GM12872 (cell line): ENCODE data around the gene CLCN1.
A peak's percentile ranks its signal among the peaks of the same experiment; 100 is the strongest.

Source experiments
- TF ChIP-seq, protein P1 (sequence below): IDR thresholded peaks from 3 replicates; pipeline ENCODE4 v1.5.1; 2011; ENCODE audit warnings: low read depth, mild to moderate bottlenecking, low read length, moderate library complexity; ENCODE audit not compliant: insufficient read depth

The CLCN1 gene

GRCh38 chr7:143337216-143337615 is 21.3 kb downstream of the CLCN1 start:
- TF ChIP-seq, protein P1, sequence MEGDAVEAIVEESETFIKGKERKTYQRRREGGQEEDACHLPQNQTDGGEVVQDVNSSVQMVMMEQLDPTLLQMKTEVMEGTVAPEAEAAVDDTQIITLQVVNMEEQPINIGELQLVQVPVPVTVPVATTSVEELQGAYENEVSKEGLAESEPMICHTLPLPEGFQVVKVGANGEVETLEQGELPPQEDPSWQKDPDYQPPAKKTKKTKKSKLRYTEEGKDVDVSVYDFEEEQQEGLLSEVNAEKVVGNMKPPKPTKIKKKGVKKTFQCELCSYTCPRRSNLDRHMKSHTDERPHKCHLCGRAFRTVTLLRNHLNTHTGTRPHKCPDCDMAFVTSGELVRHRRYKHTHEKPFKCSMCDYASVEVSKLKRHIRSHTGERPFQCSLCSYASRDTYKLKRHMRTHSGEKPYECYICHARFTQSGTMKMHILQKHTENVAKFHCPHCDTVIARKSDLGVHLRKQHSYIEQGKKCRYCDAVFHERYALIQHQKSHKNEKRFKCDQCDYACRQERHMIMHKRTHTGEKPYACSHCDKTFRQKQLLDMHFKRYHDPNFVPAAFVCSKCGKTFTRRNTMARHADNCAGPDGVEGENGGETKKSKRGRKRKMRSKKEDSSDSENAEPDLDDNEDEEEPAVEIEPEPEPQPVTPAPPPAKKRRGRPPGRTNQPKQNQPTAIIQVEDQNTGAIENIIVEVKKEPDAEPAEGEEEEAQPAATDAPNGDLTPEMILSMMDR: no peak

GRCh38 chr7:143341842-143342241 is 25.9 kb downstream of the CLCN1 start:
- TF ChIP-seq, protein P1: no peak

GRCh38 chr7:143343596-143343995 is 27.7 kb downstream of the CLCN1 start:
- TF ChIP-seq, protein P1: no peak

GRCh38 chr7:143345428-143345900 is 29.6 kb downstream of the CLCN1 start:
- TF ChIP-seq, protein P1: peak; percentile 51; the same call in 2 of the 3 replicates

DNA sequence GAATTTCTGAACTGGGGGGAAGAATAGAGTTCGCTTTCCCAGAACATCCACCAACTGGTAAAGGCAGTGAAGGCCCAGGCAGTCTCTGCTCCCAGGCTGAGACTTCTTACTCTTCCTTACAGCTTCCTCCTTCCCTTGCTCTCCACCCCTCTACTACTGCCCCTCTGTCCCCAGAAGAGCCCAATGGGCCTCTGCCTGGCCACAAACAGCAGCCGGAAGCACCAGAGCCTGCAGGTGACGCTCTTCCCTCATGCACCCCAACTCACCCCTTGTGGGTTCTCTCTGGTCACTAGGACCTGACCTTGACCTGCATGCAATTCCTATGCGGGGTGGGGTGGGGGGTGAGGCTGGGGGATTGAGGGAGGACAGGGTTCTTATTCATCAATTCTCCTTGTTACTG is 30.1 kb downstream of the CLCN1 start:
- TF ChIP-seq, protein P1: no peak

- TF ChIP-seq, protein P1: no peak
Measured at GRCh38 chr7:143347950-143348349, 32.0 kb downstream of the CLCN1 start.

DNA sequence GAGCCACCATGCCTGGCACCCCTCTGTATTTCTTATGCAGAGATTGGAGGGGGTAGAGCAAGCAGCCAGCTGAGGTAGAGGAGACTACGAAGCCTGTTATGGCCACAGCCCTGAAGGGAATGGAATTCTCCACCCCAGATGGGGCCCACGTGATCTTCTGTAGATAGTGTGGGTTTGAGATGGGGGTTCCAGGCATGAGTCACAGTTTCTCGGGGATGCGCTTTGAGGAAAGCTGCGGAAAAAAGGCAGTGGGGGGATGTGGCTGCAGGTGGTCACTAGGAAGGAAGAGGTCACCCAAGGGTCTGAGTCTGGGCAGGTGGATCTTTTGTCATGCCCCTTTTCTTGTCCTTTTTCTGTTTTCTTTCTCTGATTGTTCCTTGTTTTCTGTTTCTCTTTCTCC is 35.1 kb downstream of the CLCN1 start:
- TF ChIP-seq, protein P1: no peak

- TF ChIP-seq, protein P1: no peak
Measured at GRCh38 chr7:143351574-143351973, 35.7 kb downstream of the CLCN1 start.
